Adrenal gland (tissue), 12 donors: ENCODE measurements around the gene CADM4. TPM values are rescaled to one million over a fixed set of nuclear protein-coding genes. Genes with fewer than 3 reads are reported as not detected.
A peak's percentile ranks its signal among the peaks of the same experiment; 100 is the strongest.

Experiments used
- DNase-seq, 7 donors: peaks; one replicate each; pipeline ENCODE4 v3.0.0-alpha.2; 2019 to 2020
- H3K27ac ChIP-seq, 5 donors: fragments of 200-600 bp; sonication (generic) in 4 of 5; 1 replicate in 3 of 5; 2 replicates in 2 of 5; pipeline versions ENCODE4 v1.5.1 to v1.8.0; 2016 to 2020; ENCODE audit warnings: mild to moderate bottlenecking in 1 of 5
- H3K27me3 ChIP-seq: fragments of 200-600 bp; 2 replicates; pipeline ENCODE4 v1.8.0; 2021
- H3K36me3 ChIP-seq, 2 donors: fragments of 200-600 bp; replicated peaks in 1 of 2; 1 replicate in 1 of 2; 2 replicates in 1 of 2; pipeline versions ENCODE4 v1.5.1 to v1.8.0; 2018 to 2022
- H3K4me1 ChIP-seq, 2 donors: fragments of 200-600 bp; replicated peaks in 1 of 2; 1 replicate in 1 of 2; 2 replicates in 1 of 2; pipeline versions ENCODE4 v1.5.1 to v1.8.0; 2018 to 2021
- H3K4me3 ChIP-seq, 4 donors: fragments of 200-600 bp; sonication (generic) in 3 of 4; one replicate each; pipeline ENCODE4 v1.5.1; 2016 to 2018
- H3K9me3 ChIP-seq, 3 donors: fragments of 200-600 bp; sonication (generic) in 1 of 3; replicated peaks in 1 of 3; 1 replicate in 2 of 3; 2 replicates in 1 of 3; pipeline versions ENCODE4 v1.5.1 to v1.8.0; 2016 to 2021
- CTCF ChIP-seq, 6 experiments: fragments of 450-650 bp in 4 of 6; fragments of 200-600 bp in 2 of 6; sonication (generic) in 1 of 6; IDR thresholded peaks; 1 replicate in 5 of 6; 2 replicates in 1 of 6; pipeline versions ENCODE4 v1.5.1 to v1.8.0; 2016 to 2021; ENCODE audit warnings: antibody characterized with exemption in 6 of 6, mild to moderate bottlenecking in 2 of 6, moderate library complexity in 1 of 6
- POLR2A ChIP-seq, 2 donors: fragments of 450-650 bp; IDR thresholded peaks; one replicate each; pipeline ENCODE4 v1.6.1; 2017; ENCODE audit warnings: antibody characterized with exemption in 2 of 2, mild to moderate bottlenecking in 2 of 2, moderate library complexity in 1 of 2
- WGBS, 4 donors: extraction: QIAGEN DNeasy Blood & Tissue Kit in 2 of 4; methylation state at CpG; one replicate each; pipeline versions ENCODE4 v1.1.5 to v1.1.7; 2013 to 2017; 5-methylcytosine and 5-hydroxymethylcytosine counted together
- intact Hi-C, 2 donors: fragments of 100-400 bp; cut with DNase I; formaldehyde crosslinking; loops; one replicate each; pipeline versions ENCODE4 v1.14.1 to v1.15.0; 2022 to 2023
- polyA plus RNA-seq, 3 donors: library from polyadenylated mRNA; stranded (reverse); fragments of 200-250 nt in 2 of 3; fragments of 350-450 nt in 1 of 3; fragmentation: Illumina TruSeq in 1 of 3; extraction: RNeasy Lipid Tissue Mini Kit (QIAGEN cat#74804) in 1 of 3; gene quantifications; one replicate each; pipeline ENCODE4 v1.2.3, GENCODE V29; 2013 to 2014
- total RNA-seq, 9 donors: library from RNA; depleted of rRNA in 4 of 9; stranded (reverse); fragments of >200 nt in 4 of 9; fragments of 120-200 nt in 1 of 9; fragmentation: NEBNext Ultra II Directional in 1 of 9; extraction: Animal tissue kit (Norgen Biotek cat#: 25700) in 1 of 9; gene quantifications; one replicate each; pipeline versions ENCODE4 v1.1.0 to v1.2.4, GENCODE V29; 2013 to 2023
- donor health status: healthy with polysubstance abuse.
- donor health status: Bipolar disorder and iron deficiency.
- donor health status: DM: yes; HTN: yes; CAD: no.
- donor health status: DM: no; HTN: no; CAD: no.
- donor health status: DM: no; HTN: no; CAD: no.
- donor health status: DM: yes; HTN: yes; CAD: no.

The CADM4 gene
- total and polyA plus RNA-seq, 12 donors, result 16.6 to 92.7 (median 40.0) TPM

- 29 to 43% (median 37%) methylated on average over 2 to 5 of the region's 5 CpGs for WGBS, 4 donors
- H3K9me3 ChIP-seq, result no peaks in the 10 kb centered on the region
- intact Hi-C loops, result no loop called here
- no peaks in the 10 kb centered on the region for H3K27me3 ChIP-seq
- no peak for DNase-seq
- peaks cover 14 to 22% of the 10 kb centered on the region in 2 donors for H3K4me1 ChIP-seq
- H3K27ac ChIP-seq, result peak overlapping the region in 2 of 5 donors; percentile 40 to 52
- H3K4me3 ChIP-seq, result peak overlapping the region in 1 of 4 donors; percentile 51
- TF ChIP-seq CTCF (IDR thresholded peaks at IDR 0.05) (no peak), POLR2A (IDR thresholded peaks at IDR 0.05) (no peak)
- no peaks in the 10 kb centered on the region for H3K36me3 ChIP-seq
Observed at GRCh38 chr19:43634506-43634871, 5.2 kb downstream of the CADM4 start.

GRCh38 chr19:43634068-43634467 is 5.6 kb downstream of the CADM4 start:
- 79 to 100% (median 87%) methylated on average over 4 to 5 of the region's 5 CpGs for WGBS, 4 donors
- Histone ChIP-seq H3K4me3 (no peak overlapping the region), H3K4me1 (peaks cover 12 to 22% of the 10 kb centered on the region in 2 donors), H3K27ac (peak overlapping the region in 2 of 5 donors; percentile 17 to 46), H3K36me3 (no peaks in the 10 kb centered on the region), H3K27me3 (no peaks in the 10 kb centered on the region), H3K9me3 (no peaks in the 10 kb centered on the region)
- TF ChIP-seq CTCF (IDR thresholded peaks at IDR 0.05) (no peak), POLR2A (IDR thresholded peaks at IDR 0.05) (no peak)
- intact Hi-C loops, result no loop called here
- DNase-seq, result no peak

- Histone ChIP-seq H3K36me3 (no peaks in the 10 kb centered on the region), H3K27me3 (no peaks in the 10 kb centered on the region), H3K4me1 (peaks cover 8 to 17% of the 10 kb centered on the region in 2 donors), H3K27ac (peak overlapping the region in 4 of 5 donors; percentile 1 to 66 (median 42)), H3K9me3 (no peaks in the 10 kb centered on the region), H3K4me3 (no peak overlapping the region)
- TF ChIP-seq POLR2A (IDR thresholded peaks at IDR 0.05) (no peak), CTCF (IDR thresholded peaks at IDR 0.05) (no peak)
- intact Hi-C loops, result no loop called here
- 39 to 57% (median 50%) methylated on average over 4 of the region's 4 CpGs for WGBS, 4 donors
- DNase-seq, result peak in 4 of 7 donors; percentile 42 to 67 (median 56)
Observed at GRCh38 chr19:43633520-43633919, 6.1 kb downstream of the CADM4 start.

- peaks cover 8 to 16% of the 10 kb centered on the region in 2 donors for H3K4me1 ChIP-seq
- no peaks in the 10 kb centered on the region for H3K27me3 ChIP-seq
- no peaks in the 10 kb centered on the region for H3K36me3 ChIP-seq
- intact Hi-C loops, result no loop called here
- no peak for TF ChIP-seq POLR2A (IDR thresholded peaks at IDR 0.05)
- no peak for TF ChIP-seq CTCF (IDR thresholded peaks at IDR 0.05)
- H3K4me3 ChIP-seq, result no peak overlapping the region
- no peak for DNase-seq
- H3K9me3 ChIP-seq, result no peaks in the 10 kb centered on the region
- no peak overlapping the region for H3K27ac ChIP-seq
- 85 to 93% (median 91%) methylated on average over 5 of the region's 5 CpGs for WGBS, 4 donors
Observed at GRCh38 chr19:43631491-43631890, 8.2 kb downstream of the CADM4 start.
